Mammary epithelial cell (primary cell): ENCODE measurements around the gene MRGPRG.

Source experiments
- CTCF ChIP-seq, 2 donors: IDR thresholded peaks in 1 of 2; conservative IDR thresholded peaks in 1 of 2; 2 replicates each; pipeline ENCODE4 v1.5.1; 2011 to 2012; ENCODE audit warnings: inconsistent platforms in 2 of 2, low read length in 2 of 2, mild to moderate bottlenecking in 2 of 2, control low read depth in 1 of 2, low read depth in 1 of 2; ENCODE audit not compliant: insufficient read depth in 1 of 2; ENCODE audit errors: extremely low read depth in 1 of 2
- EZH2 ChIP-seq: IDR thresholded peaks from 2 replicates; pipeline ENCODE4 v1.6.1; 2012; ENCODE audit warnings: low read length, inconsistent platforms, borderline replicate concordance

- TF ChIP-seq CTCF (conservative IDR thresholded peaks at IDR 0.05 in 1 of 2, IDR thresholded peaks at IDR 0.05 in 1 of 2; ENCODE audit: extremely low read depth in 1 of 2, insufficient read depth in 1 of 2, low read depth in 1 of 2, low read length in 2 of 2) (no peak), EZH2 (no peak)
These were observed 18.1 kb downstream of the MRGPRG start for GRCh38 chr11:3200388-3201111.
